HepG2 (cell line): ENCODE data around the gene NEK11. TPM values are rescaled to one million over a fixed set of nuclear protein-coding genes. Genes with fewer than 3 reads are reported as not detected.

ENCODE experiments used
- ATAC-seq: fragments of 200-7000 bp; cut with Tn5 transposase; 3 replicates; pipeline ENCODE4 v1.9.1; 2020; ENCODE audit warnings: mild to moderate bottlenecking, moderate library complexity
- BruUV-seq: library from RNA; stranded (reverse); fragments of 400-500 nt; replicated peaks from 2 replicates; lab custom pipeline; 2021; lab: Mats Ljungman, UMichigan
- CTCF ChIA-PET: fragments of 300-600 bp; formaldehyde crosslinking; extraction: SDS; loops from one replicate; lab custom pipeline; 2021; ENCODE audit warnings: low total read pairs, inconsistent platforms, low intra/inter-chr PET ratio; lab: Yijun Ruan, JAX
- POLR2A ChIA-PET: fragments of 350-600 bp; sonication (Branson Sonifier 250); formaldehyde crosslinking; loops from one replicate; lab custom pipeline; 2020; ENCODE audit warnings: antibody characterized with exemption, inconsistent platforms; lab: Yijun Ruan, JAX
- DNase-seq: peaks from one replicate; pipeline ENCODE4 v3.0.0-alpha.2; 2015; ENCODE audit warnings: low spot score
- FAIRE-seq: peaks from 3 replicates; lab custom pipeline; 2011; peaks lifted over from hg19 to GRCh38; lab: Jason Lieb, UNC
- H2AFZ ChIP-seq: one replicate; pipeline ENCODE4 v1.6.1; 2011; ENCODE audit warnings: low read length, inconsistent platforms
- H3K27ac ChIP-seq: fragments of 300-600 bp; 3 replicates; pipeline ENCODE4 v1.8.0; 2011; ENCODE audit warnings: mixed run types, mild to moderate bottlenecking, mixed read lengths, low read length, inconsistent platforms; ENCODE audit not compliant: insufficient read depth; ENCODE audit errors: extremely low read length
- H3K27me3 ChIP-seq, 2 experiments: fragments of 200-600 bp in 1 of 2; 2 replicates in 1 of 2; 3 replicates in 1 of 2; pipeline versions ENCODE4 v1.6.0 to v1.8.0; 2011; ENCODE audit warnings: low read length in 2 of 2, mild to moderate bottlenecking in 2 of 2, moderate library complexity in 2 of 2, inconsistent platforms in 1 of 2; ENCODE audit not compliant: insufficient read depth in 2 of 2, control insufficient read depth in 1 of 2
- H3K36me3 ChIP-seq, 2 experiments: fragments of 200-600 bp in 1 of 2; replicated peaks in 1 of 2; 2 replicates in 1 of 2; 3 replicates in 1 of 2; pipeline versions ENCODE4 v1.5.1 to v1.8.0; 2011; ENCODE audit warnings: low read length in 2 of 2, inconsistent platforms in 1 of 2; ENCODE audit not compliant: insufficient read depth in 2 of 2, control insufficient read depth in 1 of 2
- H3K4me1 ChIP-seq: 2 replicates; pipeline ENCODE4 v1.5.1; 2012; ENCODE audit warnings: low read length, inconsistent platforms; ENCODE audit not compliant: insufficient read depth
- H3K4me2 ChIP-seq: 2 replicates; pipeline ENCODE4 v1.6.0; 2011; ENCODE audit warnings: low read depth, low read length, inconsistent platforms
- H3K4me3 ChIP-seq, 3 experiments: fragments of 200-600 bp in 1 of 3; sonication (generic), shearing (Covaris generic) in 1 of 3; replicated peaks in 1 of 3; 2 replicates each; pipeline ENCODE4 v1.5.1; 2011 to 2016; ENCODE audit warnings: low read length in 3 of 3, inconsistent platforms in 2 of 3, low read depth in 2 of 3, mild to moderate bottlenecking in 2 of 3, control low read depth in 1 of 3, mixed read lengths in 1 of 3; ENCODE audit not compliant: insufficient read depth in 1 of 3
- H3K79me2 ChIP-seq: one replicate; pipeline ENCODE4 v1.6.1; 2011; ENCODE audit warnings: low read length, inconsistent platforms; ENCODE audit not compliant: insufficient read depth
- H3K9ac ChIP-seq: 2 replicates; pipeline ENCODE4 v1.6.0; 2011; ENCODE audit warnings: mild to moderate bottlenecking, low read depth, low read length, inconsistent platforms; ENCODE audit not compliant: insufficient read depth
- H3K9me3 ChIP-seq: 2 replicates; pipeline ENCODE4 v1.5.1; 2012; ENCODE audit warnings: mild to moderate bottlenecking, low read length
- H4K20me1 ChIP-seq: 2 replicates; pipeline ENCODE4 v1.6.0; 2011; ENCODE audit warnings: inconsistent platforms, mild to moderate bottlenecking, low read length, moderate library complexity; ENCODE audit not compliant: insufficient read depth
- CC2D1A ChIP-seq: sonication (generic); formaldehyde crosslinking; IDR thresholded peaks from 2 replicates; pipeline ENCODE4 v1.8.1; 2023; ENCODE audit warnings: mild to moderate bottlenecking, missing genetic modification reagents
- GABPB1 ChIP-seq: IDR thresholded peaks from 2 replicates; pipeline ENCODE4 v1.6.1; 2016; ENCODE audit warnings: mild to moderate bottlenecking, missing genetic modification reagents, moderate library complexity, missing compliant biosample characterization
- HES4 ChIP-seq: sonication (generic); formaldehyde crosslinking; IDR thresholded peaks from 2 replicates; pipeline ENCODE4 v1.9.0; 2021; ENCODE audit warnings: mild to moderate bottlenecking, missing genetic modification reagents, borderline replicate concordance
- HNF4G ChIP-seq, 2 experiments: sonication (generic) in 1 of 2; formaldehyde crosslinking in 1 of 2; IDR thresholded peaks; 2 replicates each; pipeline versions ENCODE4 v1.4.0 to v1.6.1; 2011 to 2020; ENCODE audit warnings: borderline replicate concordance in 2 of 2, low read depth in 2 of 2, mild to moderate bottlenecking in 2 of 2, low read length in 1 of 2, missing genetic modification reagents in 1 of 2, moderate library complexity in 1 of 2
- KDM5A ChIP-seq: fragments of 200-600 bp; sonication (generic); IDR thresholded peaks from 2 replicates; pipeline ENCODE4 v1.7.0; 2018; ENCODE audit warnings: antibody characterized with exemption, mild to moderate bottlenecking, low read length, borderline replicate concordance
- MAZ ChIP-seq, 2 experiments: sonication (generic) in 1 of 2; formaldehyde crosslinking in 1 of 2; IDR thresholded peaks; 2 replicates each; pipeline versions ENCODE4 v1.5.0 to v1.6.1; 2012 to 2020; ENCODE audit warnings: low read depth in 2 of 2, mild to moderate bottlenecking in 2 of 2, borderline replicate concordance in 1 of 2, improper control_type of control experiment in 1 of 2, low read length in 1 of 2, missing genetic modification reagents in 1 of 2, moderate library complexity in 1 of 2
- MED13 ChIP-seq: sonication (generic); formaldehyde crosslinking; IDR thresholded peaks from 2 replicates; pipeline ENCODE4 v1.5.0; 2020; ENCODE audit warnings: missing genetic modification reagents
- MYNN ChIP-seq: sonication (generic); formaldehyde crosslinking; IDR thresholded peaks from 2 replicates; pipeline ENCODE4 v1.4.0; 2020; ENCODE audit warnings: mild to moderate bottlenecking, low read depth, missing genetic modification reagents
- SAP130 ChIP-seq: IDR thresholded peaks from 2 replicates; pipeline ENCODE4 v1.6.1; 2016; ENCODE audit warnings: low read depth
- U2AF2 ChIP-seq: fragments of 200-400 bp; formaldehyde crosslinking; IDR thresholded peaks from 2 replicates; pipeline ENCODE4 v1.6.1; 2017; ENCODE audit warnings: low read depth, mild to moderate bottlenecking, low read length
- USF2 ChIP-seq, 2 experiments: sonication (generic) in 1 of 2; formaldehyde crosslinking in 1 of 2; IDR thresholded peaks; 2 replicates each; pipeline versions ENCODE4 v1.5.1 to v1.6.1; 2011 to 2020; ENCODE audit warnings: borderline replicate concordance in 1 of 2, low read depth in 1 of 2, low read length in 1 of 2, mild to moderate bottlenecking in 1 of 2, missing genetic modification reagents in 1 of 2, moderate library complexity in 1 of 2
- ZNF326 ChIP-seq: sonication (generic); formaldehyde crosslinking; IDR thresholded peaks from 2 replicates; pipeline ENCODE4 v1.4.0; 2020; ENCODE audit warnings: missing genetic modification reagents, borderline replicate concordance
- ZNF496 ChIP-seq: sonication (generic); formaldehyde crosslinking; IDR thresholded peaks from 2 replicates; pipeline ENCODE4 v1.8.1; 2023; ENCODE audit warnings: mild to moderate bottlenecking, moderate library complexity, missing genetic modification reagents; ENCODE audit not compliant: insufficient replicate concordance
- ZNF569 ChIP-seq: sonication (generic); formaldehyde crosslinking; IDR thresholded peaks from 2 replicates; pipeline ENCODE4 v1.5.0; 2020; ENCODE audit warnings: mild to moderate bottlenecking, missing genetic modification reagents, moderate library complexity, borderline replicate concordance
- ZNF703 ChIP-seq: sonication (generic); formaldehyde crosslinking; IDR thresholded peaks from 2 replicates; pipeline ENCODE4 v1.5.1; 2020; ENCODE audit warnings: missing genetic modification reagents, mild to moderate bottlenecking, moderate library complexity, borderline replicate concordance
- WGBS: methylation state at CpG from one replicate; pipeline ENCODE4 v1.1.6; 2017; ENCODE audit warnings: low lambda C conversion rate; 5-methylcytosine and 5-hydroxymethylcytosine counted together
- in situ Hi-C: cut with HindIII; loops from 2 replicates; pipeline ENCODE4 v1.10.0; 2017; ENCODE audit warnings: low pct_unique_long_range_greater_than_20kb; ENCODE audit not compliant: extremely low pct_ligation_motif_present
- intact Hi-C: fragments of 100-400 bp; cut with micrococcal nuclease; formaldehyde crosslinking; loops from one replicate; pipeline ENCODE4 v1.10.0; 2022; ENCODE audit not compliant: unreplicated experiment
- polyA plus RNA-seq, 8 experiments: library from polyadenylated mRNA; depleted of rRNA in 3 of 8; stranded (reverse) in 7 of 8; unstranded in 1 of 8; fragments of >200 nt; fragmentation: Illumina TruSeq in 4 of 8; extraction: Trizol in 4 of 8; gene quantifications; 2 replicates each; pipeline versions ENCODE4 v1.2.1 to v1.2.3, GENCODE V29; 2011 to 2016; ENCODE audit warnings: low read depth in 4 of 8, missing spikeins in 1 of 8, mixed read lengths in 1 of 8; ENCODE audit not compliant: insufficient read depth in 1 of 8
- total RNA-seq, 5 experiments: library from RNA; depleted of rRNA; stranded (reverse); fragments of >200 nt; fragmentation: Illumina TruSeq; extraction: Trizol; gene quantifications; 2 replicates each; pipeline ENCODE4 v1.2.3, GENCODE V29; 2016; ENCODE audit warnings: low read depth in 1 of 5
- TF ChIP-seq, protein P1 (sequence below): sonication (generic); formaldehyde crosslinking; IDR thresholded peaks from 2 replicates; pipeline ENCODE4 v1.4.0; 2020; ENCODE audit warnings: missing genetic modification reagents

NEK11 gene
- total and polyA plus RNA-seq, 2 of the 13 experiments (the other 11 are each of a cell fraction or from before 2014, with no cell fraction given), result 0.95 to 2.2 TPM

DNA sequence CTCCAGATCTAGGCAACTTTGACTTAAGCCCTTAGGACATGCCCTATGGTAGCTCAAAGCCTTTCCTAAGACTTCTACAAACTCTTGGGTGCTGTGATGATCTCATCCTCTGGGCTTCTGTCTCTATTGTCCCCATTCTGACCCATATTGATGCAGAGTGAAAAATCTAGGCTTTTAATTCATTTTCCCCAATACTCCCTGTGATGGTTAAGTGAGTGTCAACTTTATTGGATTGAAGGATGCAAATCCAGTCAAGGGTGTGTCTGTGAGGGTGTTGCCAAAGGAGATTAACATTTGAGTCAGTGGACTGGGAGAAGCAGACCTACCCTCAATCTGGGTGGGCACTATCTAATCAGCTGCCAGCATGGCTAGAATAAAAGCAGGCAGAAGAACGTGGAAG lies 257.6 kb downstream of the NEK11 start:
- 0% methylated on average over 1 of the region's 1 CpG for WGBS
- no peaks in the 10 kb centered on the region for H3K27me3 ChIP-seq
- H3K9me3 ChIP-seq, result no peaks in the 10 kb centered on the region
- in situ Hi-C loops (no loop called here), intact Hi-C loops (no loop called here)
- H3K4me1 ChIP-seq, result 0 out of 2 replicates have a peak, but pooled peaks cover 4% of the 10 kb centered on the region
- POLR2A ChIA-PET, result no interaction called here
- FAIRE-seq (no peak), ATAC-seq (no peak), DNase-seq (no peak)
- H3K36me3 ChIP-seq, result no peaks in the 10 kb centered on the region
- no TSS peak for BruUV-seq
- no peak overlapping the region for H3K4me3 ChIP-seq
- H3K9ac ChIP-seq, result no peak overlapping the region
- CTCF ChIA-PET, result no interaction called here
- H2AFZ ChIP-seq, result no peak overlapping the region
- H3K79me2 ChIP-seq, result no peaks in the 10 kb centered on the region
- H3K27ac ChIP-seq, result no peak overlapping the region
- H3K4me2 ChIP-seq, result no peak overlapping the region
- no peaks in the 10 kb centered on the region for H4K20me1 ChIP-seq
- no peak for TF ChIP-seq HES4 (CRISPR knock-in tag)
- TF ChIP-seq ZNF569 (CRISPR knock-in tag), result no peak
- TF ChIP-seq USF2 (IDR thresholded peaks at IDR 0.05; ENCODE audit: low read depth, low read length), result no peak
- TF ChIP-seq USF2 (CRISPR knock-in tag; IDR thresholded peaks at IDR 0.05; ENCODE audit: borderline replicate concordance), result no peak
- TF ChIP-seq ZNF703 (CRISPR knock-in tag), result no peak
- TF ChIP-seq, protein P1, sequence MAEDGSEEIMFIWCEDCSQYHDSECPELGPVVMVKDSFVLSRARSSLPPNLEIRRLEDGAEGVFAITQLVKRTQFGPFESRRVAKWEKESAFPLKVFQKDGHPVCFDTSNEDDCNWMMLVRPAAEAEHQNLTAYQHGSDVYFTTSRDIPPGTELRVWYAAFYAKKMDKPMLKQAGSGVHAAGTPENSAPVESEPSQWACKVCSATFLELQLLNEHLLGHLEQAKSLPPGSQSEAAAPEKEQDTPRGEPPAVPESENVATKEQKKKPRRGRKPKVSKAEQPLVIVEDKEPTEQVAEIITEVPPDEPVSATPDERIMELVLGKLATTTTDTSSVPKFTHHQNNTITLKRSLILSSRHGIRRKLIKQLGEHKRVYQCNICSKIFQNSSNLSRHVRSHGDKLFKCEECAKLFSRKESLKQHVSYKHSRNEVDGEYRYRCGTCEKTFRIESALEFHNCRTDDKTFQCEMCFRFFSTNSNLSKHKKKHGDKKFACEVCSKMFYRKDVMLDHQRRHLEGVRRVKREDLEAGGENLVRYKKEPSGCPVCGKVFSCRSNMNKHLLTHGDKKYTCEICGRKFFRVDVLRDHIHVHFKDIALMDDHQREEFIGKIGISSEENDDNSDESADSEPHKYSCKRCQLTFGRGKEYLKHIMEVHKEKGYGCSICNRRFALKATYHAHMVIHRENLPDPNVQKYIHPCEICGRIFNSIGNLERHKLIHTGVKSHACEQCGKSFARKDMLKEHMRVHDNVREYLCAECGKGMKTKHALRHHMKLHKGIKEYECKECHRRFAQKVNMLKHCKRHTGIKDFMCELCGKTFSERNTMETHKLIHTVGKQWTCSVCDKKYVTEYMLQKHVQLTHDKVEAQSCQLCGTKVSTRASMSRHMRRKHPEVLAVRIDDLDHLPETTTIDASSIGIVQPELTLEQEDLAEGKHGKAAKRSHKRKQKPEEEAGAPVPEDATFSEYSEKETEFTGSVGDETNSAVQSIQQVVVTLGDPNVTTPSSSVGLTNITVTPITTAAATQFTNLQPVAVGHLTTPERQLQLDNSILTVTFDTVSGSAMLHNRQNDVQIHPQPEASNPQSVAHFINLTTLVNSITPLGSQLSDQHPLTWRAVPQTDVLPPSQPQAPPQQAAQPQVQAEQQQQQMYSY (CRISPR knock-in tag), result no peak
- no peak for TF ChIP-seq HNF4G (IDR thresholded peaks at IDR 0.05; ENCODE audit: borderline replicate concordance, low read depth, low read length)
- TF ChIP-seq HNF4G (CRISPR knock-in tag; IDR thresholded peaks at IDR 0.05; ENCODE audit: borderline replicate concordance, low read depth), result no peak
- no peak for TF ChIP-seq U2AF2
- TF ChIP-seq KDM5A, result no peak
- no peak for TF ChIP-seq ZNF326
- TF ChIP-seq MAZ (IDR thresholded peaks at IDR 0.05; ENCODE audit: borderline replicate concordance, low read depth, low read length), result no peak
- TF ChIP-seq MAZ (CRISPR knock-in tag; IDR thresholded peaks at IDR 0.05; ENCODE audit: low read depth), result no peak
- no peak for TF ChIP-seq MED13 (CRISPR knock-in tag)
- TF ChIP-seq GABPB1 (CRISPR knock-in tag), result no peak
- no peak for TF ChIP-seq SAP130 (CRISPR knock-in tag)
- TF ChIP-seq MYNN (CRISPR knock-in tag), result no peak
- TF ChIP-seq CC2D1A (CRISPR knock-in tag), result no peak
- TF ChIP-seq ZNF496, result no peak
